ENCODE results near the gene TNNT3.
"Not testable (repeated sequence)": the region's sequence is repeated elsewhere in the genome, so short reads cannot be mapped to it uniquely, and the experiment has no call there.

The TNNT3 gene

DNA sequence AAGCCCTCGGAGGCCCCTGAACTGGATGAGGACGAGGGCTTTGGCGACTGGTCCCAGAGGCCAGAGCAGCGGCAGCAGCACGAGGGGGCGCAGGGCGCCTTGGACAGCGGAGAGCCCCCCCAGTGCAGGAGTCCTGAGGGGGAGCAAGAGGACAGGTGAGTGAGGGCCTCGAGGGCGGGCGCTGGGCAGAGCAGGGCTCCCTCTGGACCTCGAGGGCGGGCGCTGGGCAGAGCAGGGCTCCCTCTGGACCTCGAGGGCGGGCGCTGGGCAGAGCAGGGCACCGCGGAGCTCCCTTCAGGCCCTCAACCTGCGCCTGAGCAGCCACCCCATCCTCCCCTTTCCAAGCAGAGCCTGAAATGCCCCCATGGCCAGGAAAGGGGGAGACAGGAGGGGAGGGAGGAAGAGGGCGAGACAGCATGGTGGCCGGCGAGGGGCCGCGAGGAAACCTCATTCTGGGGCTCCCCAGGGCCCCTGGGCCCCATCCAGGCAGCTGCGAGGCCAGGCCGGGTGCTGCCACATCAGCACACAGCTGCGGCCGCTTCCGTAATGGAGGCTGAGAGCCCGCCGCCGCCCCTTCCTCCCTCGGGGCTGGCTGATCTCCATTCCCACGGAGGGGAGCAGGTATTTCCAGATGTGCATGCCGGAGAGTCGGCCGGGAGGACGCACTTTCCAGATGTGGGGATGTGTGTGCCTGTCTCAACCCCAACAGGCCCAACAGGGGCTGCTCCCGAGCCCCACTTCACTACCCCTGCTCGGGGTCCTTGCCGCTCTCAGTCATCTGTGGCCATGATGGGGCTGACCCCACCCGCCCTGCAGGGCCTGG, 37.9 kb upstream of the TNNT3 start:
- Histone ChIP-seq H3K36me3 (no peaks in the 10 kb centered on the region), H3K27me3 (ENCODE audit: insufficient read depth, low read depth, severe bottlenecking) (peaks cover 76% of the 10 kb centered on the region), H3K9me3 (ENCODE audit: severe bottlenecking) (no peaks in the 10 kb centered on the region), H3K27ac (no peak overlapping the region), H3K4me3 (ENCODE audit: low read depth, low read length) (no peak overlapping the region)
- no peak for DNase-seq
- TF ChIP-seq, protein P1, sequence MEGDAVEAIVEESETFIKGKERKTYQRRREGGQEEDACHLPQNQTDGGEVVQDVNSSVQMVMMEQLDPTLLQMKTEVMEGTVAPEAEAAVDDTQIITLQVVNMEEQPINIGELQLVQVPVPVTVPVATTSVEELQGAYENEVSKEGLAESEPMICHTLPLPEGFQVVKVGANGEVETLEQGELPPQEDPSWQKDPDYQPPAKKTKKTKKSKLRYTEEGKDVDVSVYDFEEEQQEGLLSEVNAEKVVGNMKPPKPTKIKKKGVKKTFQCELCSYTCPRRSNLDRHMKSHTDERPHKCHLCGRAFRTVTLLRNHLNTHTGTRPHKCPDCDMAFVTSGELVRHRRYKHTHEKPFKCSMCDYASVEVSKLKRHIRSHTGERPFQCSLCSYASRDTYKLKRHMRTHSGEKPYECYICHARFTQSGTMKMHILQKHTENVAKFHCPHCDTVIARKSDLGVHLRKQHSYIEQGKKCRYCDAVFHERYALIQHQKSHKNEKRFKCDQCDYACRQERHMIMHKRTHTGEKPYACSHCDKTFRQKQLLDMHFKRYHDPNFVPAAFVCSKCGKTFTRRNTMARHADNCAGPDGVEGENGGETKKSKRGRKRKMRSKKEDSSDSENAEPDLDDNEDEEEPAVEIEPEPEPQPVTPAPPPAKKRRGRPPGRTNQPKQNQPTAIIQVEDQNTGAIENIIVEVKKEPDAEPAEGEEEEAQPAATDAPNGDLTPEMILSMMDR (IDR thresholded peaks at IDR 0.05; ENCODE audit: low read depth, low read length), result no peak

DNA sequence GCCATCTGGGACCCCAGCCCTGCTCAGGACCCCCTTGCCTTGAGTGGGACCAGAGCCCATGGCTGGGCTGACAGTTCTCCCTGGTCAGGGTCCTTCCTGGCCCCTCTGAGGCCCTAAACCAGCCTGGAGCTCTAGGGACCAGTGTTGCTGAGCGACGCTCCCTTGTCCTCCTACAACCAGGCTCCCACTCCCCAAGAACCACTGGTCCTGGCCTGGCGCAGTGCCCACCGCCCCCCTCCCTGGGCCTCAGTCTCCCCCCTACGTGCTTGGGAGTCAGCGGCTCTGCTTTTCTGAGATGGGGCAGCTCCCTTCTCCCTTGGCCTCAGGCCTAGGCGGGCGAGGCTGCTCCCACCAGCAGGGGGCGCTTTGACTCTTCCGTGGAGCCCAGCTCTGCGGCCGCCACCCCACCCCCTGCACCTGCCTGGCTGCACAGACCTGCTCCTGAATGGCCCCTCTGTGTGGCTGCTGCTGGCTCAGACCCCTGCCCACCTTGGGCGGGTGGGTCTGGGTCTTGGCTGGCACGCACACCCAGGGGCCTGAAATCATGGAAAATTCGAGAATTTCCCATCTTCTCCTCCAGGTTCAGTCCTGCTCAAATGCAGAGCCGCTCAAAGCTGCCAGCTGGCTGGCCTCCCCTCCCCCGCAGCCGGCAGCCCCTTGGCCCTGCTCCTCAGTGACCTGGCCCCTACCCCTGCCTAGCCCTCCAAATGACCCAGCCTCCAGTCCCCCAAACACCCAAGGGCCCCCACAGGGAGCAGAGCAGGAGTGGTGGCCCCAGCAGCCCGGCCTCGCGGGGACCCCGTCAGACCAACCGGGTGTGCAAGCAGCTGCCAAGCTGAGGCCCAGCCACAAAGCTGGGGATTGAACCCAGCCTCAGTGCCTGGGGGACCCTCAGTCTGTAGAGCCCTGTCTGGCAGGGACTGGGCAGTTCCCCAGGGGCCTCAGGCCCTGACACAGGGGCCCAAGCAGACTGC, 37.0 kb upstream of the TNNT3 start:
- TF ChIP-seq, protein P1 (IDR thresholded peaks at IDR 0.05; ENCODE audit: low read depth, low read length), result peak; percentile 93
- H3K27ac ChIP-seq, result no peak overlapping the region
- no peaks in the 10 kb centered on the region for H3K9me3 ChIP-seq (ENCODE audit: severe bottlenecking)
- peaks cover 83% of the 10 kb centered on the region for H3K27me3 ChIP-seq (ENCODE audit: insufficient read depth, low read depth, severe bottlenecking)
- peak; percentile 80 for DNase-seq
- H3K4me3 ChIP-seq (ENCODE audit: low read depth, low read length), result no peak overlapping the region
- no peaks in the 10 kb centered on the region for H3K36me3 ChIP-seq

DNA sequence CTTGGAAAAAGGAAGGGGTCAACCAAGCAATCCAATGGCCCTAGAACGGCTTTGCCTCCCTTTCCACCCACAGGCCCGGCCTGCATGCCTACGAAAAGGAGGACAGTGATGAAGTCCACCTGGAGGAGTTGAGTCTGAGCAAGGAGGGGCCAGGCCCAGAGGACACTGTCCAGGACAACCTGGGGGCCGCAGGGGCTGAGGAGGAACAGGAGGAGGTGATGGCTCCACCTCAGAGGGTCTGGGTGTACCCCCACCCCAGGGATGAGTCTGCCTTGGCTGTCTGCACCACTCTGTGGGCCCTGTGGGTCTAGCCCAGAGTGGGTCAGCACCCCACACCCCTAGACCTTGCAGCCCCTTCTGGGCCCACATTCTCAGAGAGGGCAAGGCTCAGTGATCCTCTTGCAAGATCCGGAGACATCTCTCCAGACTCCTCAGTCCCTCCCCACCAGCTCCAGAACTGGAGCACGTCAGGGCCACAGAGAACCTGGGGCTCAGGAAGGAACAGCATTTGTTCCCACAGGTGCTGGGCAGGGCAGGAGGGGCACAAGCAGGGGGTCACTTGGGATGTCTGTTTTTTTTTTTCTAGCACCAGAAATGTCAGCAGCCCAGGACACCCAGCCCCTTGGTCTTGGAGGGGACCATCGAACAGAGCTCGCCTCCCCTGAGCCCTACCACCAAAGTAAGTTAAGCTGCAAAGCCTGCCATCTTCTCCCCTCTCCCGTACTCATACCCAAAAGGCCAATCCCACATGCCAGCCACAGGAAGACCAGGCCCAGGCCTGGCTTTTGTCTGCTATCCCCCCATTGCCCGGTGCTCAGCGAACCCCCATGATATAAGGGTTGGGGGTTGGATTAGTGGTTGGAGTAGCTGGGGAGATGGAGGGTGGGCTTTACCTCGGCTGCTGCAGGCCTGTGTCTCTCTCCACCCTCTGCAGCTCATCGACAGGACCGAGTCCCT, 35.9 kb upstream of the TNNT3 start:
- TF ChIP-seq, protein P1 (IDR thresholded peaks at IDR 0.05; ENCODE audit: low read depth, low read length), result no peak
- H3K27me3 ChIP-seq (ENCODE audit: insufficient read depth, low read depth, severe bottlenecking), result peaks cover 89% of the 10 kb centered on the region
- DNase-seq, result no peak
- no peaks in the 10 kb centered on the region for H3K9me3 ChIP-seq (ENCODE audit: severe bottlenecking)
- H3K36me3 ChIP-seq, result no peaks in the 10 kb centered on the region
- H3K27ac ChIP-seq, result no peak overlapping the region
- H3K4me3 ChIP-seq (ENCODE audit: low read depth, low read length), result no peak overlapping the region

DNA sequence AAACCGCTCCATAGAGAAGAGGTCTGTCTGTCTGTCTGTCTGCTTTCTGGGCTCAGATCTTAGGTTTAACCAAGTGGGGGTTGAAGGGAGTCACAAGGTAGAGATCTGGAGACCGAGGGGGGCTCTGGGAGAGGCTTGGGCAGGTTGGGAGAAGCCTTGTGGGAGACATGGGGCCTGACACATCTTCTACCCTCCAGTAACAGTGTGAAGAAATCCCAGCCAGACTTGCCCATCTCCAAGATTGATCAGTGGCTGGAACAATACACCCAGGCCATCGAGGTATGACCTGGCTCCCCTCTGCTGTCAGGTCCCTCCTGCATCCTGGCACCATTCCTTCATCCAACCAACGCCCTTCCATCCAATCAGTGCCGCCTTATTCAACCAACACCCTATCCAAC, 35.2 kb upstream of the TNNT3 start:
- no peak overlapping the region for H3K4me3 ChIP-seq (ENCODE audit: low read depth, low read length)
- TF ChIP-seq, protein P1 (IDR thresholded peaks at IDR 0.05; ENCODE audit: low read depth, low read length), result no peak
- H3K27me3 ChIP-seq (ENCODE audit: insufficient read depth, low read depth, severe bottlenecking), result peaks cover 89% of the 10 kb centered on the region
- no peaks in the 10 kb centered on the region for H3K9me3 ChIP-seq (ENCODE audit: severe bottlenecking)
- H3K36me3 ChIP-seq, result no peaks in the 10 kb centered on the region
- H3K27ac ChIP-seq, result no peak overlapping the region
- no peak for DNase-seq

DNA sequence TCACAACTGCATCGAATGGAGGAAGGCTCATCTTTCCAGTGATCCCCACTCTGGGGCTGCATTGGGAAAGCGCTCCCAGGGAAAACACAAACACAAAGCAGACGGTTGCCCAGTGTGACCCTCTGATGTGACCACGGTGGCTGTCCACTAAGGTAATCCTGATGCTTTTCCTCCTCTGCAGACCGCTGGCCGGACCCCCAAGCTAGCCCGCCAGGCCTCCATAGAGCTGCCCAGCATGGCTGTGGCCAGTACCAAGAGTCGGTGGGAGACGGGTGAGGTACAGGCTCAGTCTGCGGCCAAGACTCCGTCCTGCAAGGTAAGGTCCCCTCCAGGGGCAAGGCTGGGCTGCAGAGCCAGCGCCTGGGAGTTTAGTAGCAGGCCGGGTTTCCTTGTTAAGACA, 33.0 kb upstream of the TNNT3 start:
- H3K27ac ChIP-seq; H3K4me3 ChIP-seq (ENCODE audit: low read depth, low read length); H3K36me3 ChIP-seq; DNase-seq; H3K9me3 ChIP-seq (ENCODE audit: severe bottlenecking): not testable (repeated sequence)
- H3K27me3 ChIP-seq (ENCODE audit: insufficient read depth, low read depth, severe bottlenecking), result peaks cover 93% of the 10 kb centered on the region

Data from WERI-Rb-1 (cell line).